T-helper 2 cell treated with Interferon-gamma antibody and Interleukin-4, amounts not matched to agents 5 μg/mL and 100 μg/mL, for 36 hours (primary cell): ENCODE results near the gene ATP8B3.

ENCODE experiments used
- DNase-seq: peaks from one replicate; pipeline ENCODE4 v3.0.0; 2021; ENCODE audit warnings: low spot score
- H3K27ac Mint-ChIP-seq: one replicate; pipeline ENCODE4 v1.8.0; 2021; ENCODE audit warnings: mild to moderate bottlenecking, mixed read lengths
- H3K27me3 Mint-ChIP-seq: one replicate; pipeline ENCODE4 v1.8.0; 2021; ENCODE audit warnings: low read depth, mixed read lengths
- H3K36me3 Mint-ChIP-seq: one replicate; pipeline ENCODE4 v1.8.0; 2021; ENCODE audit warnings: low read depth, mixed read lengths
- H3K4me1 Mint-ChIP-seq: one replicate; pipeline ENCODE4 v1.8.0; 2021; ENCODE audit warnings: low read depth, mixed read lengths
- H3K4me3 Mint-ChIP-seq: one replicate; pipeline ENCODE4 v1.8.0; 2022; ENCODE audit warnings: mild to moderate bottlenecking, moderate library complexity, mixed read lengths
- H3K9me3 Mint-ChIP-seq: one replicate; pipeline ENCODE4 v1.8.0; 2021; ENCODE audit warnings: mixed read lengths

Gene ATP8B3

GRCh38 chr19:1830978-1831377, 18.9 kb upstream of the ATP8B3 start:
- no peak overlapping the region for H3K27ac Mint-ChIP-seq
- peaks cover 6% of the 10 kb centered on the region for H3K36me3 Mint-ChIP-seq
- no peaks in the 10 kb centered on the region for H3K27me3 Mint-ChIP-seq
- no peaks in the 10 kb centered on the region for H3K4me1 Mint-ChIP-seq
- no peak overlapping the region for H3K4me3 Mint-ChIP-seq
- no peak for DNase-seq
- H3K9me3 Mint-ChIP-seq = no peaks in the 10 kb centered on the region

- no peaks in the 10 kb centered on the region for H3K4me1 Mint-ChIP-seq
- no peak overlapping the region for H3K27ac Mint-ChIP-seq
- H3K4me3 Mint-ChIP-seq = no peak overlapping the region
- H3K9me3 Mint-ChIP-seq = no peaks in the 10 kb centered on the region
- peaks cover 9% of the 10 kb centered on the region for H3K36me3 Mint-ChIP-seq
- DNase-seq = no peak
- no peaks in the 10 kb centered on the region for H3K27me3 Mint-ChIP-seq
Observed at GRCh38 chr19:1830568-1830967, 18.5 kb upstream of the ATP8B3 start.

- H3K27me3 Mint-ChIP-seq = no peaks in the 10 kb centered on the region
- H3K9me3 Mint-ChIP-seq = no peaks in the 10 kb centered on the region
- H3K4me3 Mint-ChIP-seq = no peak overlapping the region
- DNase-seq = no peak
- H3K4me1 Mint-ChIP-seq = no peaks in the 10 kb centered on the region
- peaks cover 9% of the 10 kb centered on the region for H3K36me3 Mint-ChIP-seq
- no peak overlapping the region for H3K27ac Mint-ChIP-seq
Observed at GRCh38 chr19:1829958-1830357, 17.9 kb upstream of the ATP8B3 start.

GRCh38 chr19:1828279-1829238, 16.5 kb upstream of the ATP8B3 start:
- no peaks in the 10 kb centered on the region for H3K27me3 Mint-ChIP-seq
- H3K36me3 Mint-ChIP-seq = peaks cover 9% of the 10 kb centered on the region
- no peak overlapping the region for H3K4me3 Mint-ChIP-seq
- no peaks in the 10 kb centered on the region for H3K4me1 Mint-ChIP-seq
- DNase-seq = no peak
- no peaks in the 10 kb centered on the region for H3K9me3 Mint-ChIP-seq
- H3K27ac Mint-ChIP-seq = no peak overlapping the region

GRCh38 chr19:1827566-1828278, 15.6 kb upstream of the ATP8B3 start:
- Mint-ChIP-seq H3K4me3 (no peak overlapping the region), H3K36me3 (peaks cover 12% of the 10 kb centered on the region), H3K4me1 (no peaks in the 10 kb centered on the region), H3K27me3 (no peaks in the 10 kb centered on the region), H3K27ac (no peak overlapping the region), H3K9me3 (no peaks in the 10 kb centered on the region)
- DNase-seq = no peak

GRCh38 chr19:1826557-1827521, 14.8 kb upstream of the ATP8B3 start:
- Mint-ChIP-seq H3K36me3 (peaks cover 16% of the 10 kb centered on the region), H3K9me3 (no peaks in the 10 kb centered on the region), H3K4me1 (no peaks in the 10 kb centered on the region), H3K27ac (no peak overlapping the region), H3K4me3 (no peak overlapping the region), H3K27me3 (no peaks in the 10 kb centered on the region)
- DNase-seq = no peak

- no peaks in the 10 kb centered on the region for H3K27me3 Mint-ChIP-seq
- peak overlapping the region; percentile 26 for H3K27ac Mint-ChIP-seq
- DNase-seq = peak; percentile 49
- H3K9me3 Mint-ChIP-seq = no peaks in the 10 kb centered on the region
- no peaks in the 10 kb centered on the region for H3K4me1 Mint-ChIP-seq
- H3K36me3 Mint-ChIP-seq = peaks cover 16% of the 10 kb centered on the region
- no peak overlapping the region for H3K4me3 Mint-ChIP-seq
Observed at GRCh38 chr19:1825909-1826556, 14.0 kb upstream of the ATP8B3 start.

- no peak overlapping the region for H3K27ac Mint-ChIP-seq
- no peaks in the 10 kb centered on the region for H3K9me3 Mint-ChIP-seq
- H3K27me3 Mint-ChIP-seq = no peaks in the 10 kb centered on the region
- DNase-seq = no peak
- peaks cover 20% of the 10 kb centered on the region for H3K36me3 Mint-ChIP-seq
- no peak overlapping the region for H3K4me3 Mint-ChIP-seq
- no peaks in the 10 kb centered on the region for H3K4me1 Mint-ChIP-seq
Observed at GRCh38 chr19:1824252-1824622, 12.2 kb upstream of the ATP8B3 start.

- Mint-ChIP-seq H3K27ac (no peak overlapping the region), H3K9me3 (no peaks in the 10 kb centered on the region), H3K4me3 (no peak overlapping the region), H3K27me3 (no peaks in the 10 kb centered on the region), H3K36me3 (peaks cover 18% of the 10 kb centered on the region), H3K4me1 (no peaks in the 10 kb centered on the region)
- no peak for DNase-seq
Observed at GRCh38 chr19:1823539-1824251, 11.6 kb upstream of the ATP8B3 start.

GRCh38 chr19:1823020-1823419, 10.9 kb upstream of the ATP8B3 start:
- H3K27ac Mint-ChIP-seq = no peak overlapping the region
- H3K4me3 Mint-ChIP-seq = no peak overlapping the region
- DNase-seq = no peak
- H3K9me3 Mint-ChIP-seq = no peaks in the 10 kb centered on the region
- H3K4me1 Mint-ChIP-seq = no peaks in the 10 kb centered on the region
- no peaks in the 10 kb centered on the region for H3K27me3 Mint-ChIP-seq
- peaks cover 20% of the 10 kb centered on the region for H3K36me3 Mint-ChIP-seq

GRCh38 chr19:1822210-1822609, 10.1 kb upstream of the ATP8B3 start:
- H3K9me3 Mint-ChIP-seq = no peaks in the 10 kb centered on the region
- DNase-seq = no peak
- no peaks in the 10 kb centered on the region for H3K27me3 Mint-ChIP-seq
- no peak overlapping the region for H3K27ac Mint-ChIP-seq
- H3K4me3 Mint-ChIP-seq = no peak overlapping the region
- H3K4me1 Mint-ChIP-seq = no peaks in the 10 kb centered on the region
- peaks cover 22% of the 10 kb centered on the region for H3K36me3 Mint-ChIP-seq

- no peaks in the 10 kb centered on the region for H3K9me3 Mint-ChIP-seq
- no peak overlapping the region for H3K4me3 Mint-ChIP-seq
- H3K36me3 Mint-ChIP-seq = peaks cover 22% of the 10 kb centered on the region
- H3K4me1 Mint-ChIP-seq = no peaks in the 10 kb centered on the region
- DNase-seq = no peak
- H3K27ac Mint-ChIP-seq = no peak overlapping the region
- no peaks in the 10 kb centered on the region for H3K27me3 Mint-ChIP-seq
Observed at GRCh38 chr19:1819341-1820255, 7.5 kb upstream of the ATP8B3 start.
